ENCODE data around the gene NETO1.

GRCh38 chr18:72843743-72844142 lies 24.0 kb downstream of the NETO1 start:
- TF ChIP-seq CTCF (IDR thresholded peaks at IDR 0.05; ENCODE audit: insufficient read depth, low read depth, low read length) = no peak
- TF ChIP-seq EZH2 (IDR thresholded peaks at IDR 0.05; ENCODE audit: insufficient read depth, low read length) = no peak

Measured in astrocyte (in vitro differentiated cells and primary cell).